ENCODE results near the gene WHRN. TPM values are rescaled to one million over a fixed set of nuclear protein-coding genes. Genes with fewer than 3 reads are reported as not detected.
A peak's percentile ranks its signal among the peaks of the same experiment; 100 is the strongest.

WHRN gene
- total RNA-seq, 1 donor from 2014 or later = 3.2 TPM

DNA sequence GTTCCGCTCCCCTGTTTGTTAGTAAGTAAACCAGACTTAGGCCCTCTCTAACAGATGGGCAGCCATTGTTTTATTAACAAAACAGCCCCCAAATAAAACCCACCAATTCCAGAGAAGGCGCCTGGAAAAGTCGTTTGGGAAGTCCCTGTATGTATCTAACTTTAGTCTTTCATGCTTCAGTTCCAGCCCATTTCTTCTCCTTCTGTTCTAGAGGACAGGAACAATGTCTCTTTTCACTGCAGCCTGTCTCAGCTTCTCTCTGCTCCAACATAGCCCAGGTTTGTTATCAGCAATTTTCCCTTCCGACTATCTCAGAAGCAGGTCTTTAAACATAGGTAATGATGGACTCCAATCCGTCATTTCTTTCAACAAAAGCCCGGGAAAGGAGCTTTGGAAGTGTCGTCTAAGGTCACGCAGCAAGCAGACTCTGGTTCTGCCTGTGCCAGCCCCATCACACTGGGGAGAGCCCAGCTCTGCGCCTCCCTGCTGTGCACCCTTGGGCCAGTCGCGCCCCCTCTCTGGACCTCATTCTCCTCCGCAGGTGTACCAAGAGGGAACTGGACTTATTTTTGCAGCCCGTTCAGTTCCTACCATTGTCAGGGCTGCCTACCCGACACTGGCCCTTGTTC lies 107.9 kb downstream of the WHRN start:
- TF ChIP-seq, protein P1, sequence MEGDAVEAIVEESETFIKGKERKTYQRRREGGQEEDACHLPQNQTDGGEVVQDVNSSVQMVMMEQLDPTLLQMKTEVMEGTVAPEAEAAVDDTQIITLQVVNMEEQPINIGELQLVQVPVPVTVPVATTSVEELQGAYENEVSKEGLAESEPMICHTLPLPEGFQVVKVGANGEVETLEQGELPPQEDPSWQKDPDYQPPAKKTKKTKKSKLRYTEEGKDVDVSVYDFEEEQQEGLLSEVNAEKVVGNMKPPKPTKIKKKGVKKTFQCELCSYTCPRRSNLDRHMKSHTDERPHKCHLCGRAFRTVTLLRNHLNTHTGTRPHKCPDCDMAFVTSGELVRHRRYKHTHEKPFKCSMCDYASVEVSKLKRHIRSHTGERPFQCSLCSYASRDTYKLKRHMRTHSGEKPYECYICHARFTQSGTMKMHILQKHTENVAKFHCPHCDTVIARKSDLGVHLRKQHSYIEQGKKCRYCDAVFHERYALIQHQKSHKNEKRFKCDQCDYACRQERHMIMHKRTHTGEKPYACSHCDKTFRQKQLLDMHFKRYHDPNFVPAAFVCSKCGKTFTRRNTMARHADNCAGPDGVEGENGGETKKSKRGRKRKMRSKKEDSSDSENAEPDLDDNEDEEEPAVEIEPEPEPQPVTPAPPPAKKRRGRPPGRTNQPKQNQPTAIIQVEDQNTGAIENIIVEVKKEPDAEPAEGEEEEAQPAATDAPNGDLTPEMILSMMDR (IDR thresholded peaks at IDR 0.05; ENCODE audit: partially characterized antibody, unreplicated experiment) = no peak
- Mint-ChIP-seq H3K9me3 (ENCODE audit: unreplicated experiment) (no peaks in the 10 kb centered on the region), H3K27me3 (ENCODE audit: unreplicated experiment) (peaks cover 1% of the 10 kb centered on the region), H3K4me1 (ENCODE audit: low read depth, unreplicated experiment) (peaks cover 18% of the 10 kb centered on the region), H3K4me3 (ENCODE audit: unreplicated experiment) (peak overlapping the region; percentile 91), H3K36me3 (ENCODE audit: unreplicated experiment) (no peaks in the 10 kb centered on the region), H3K27ac (ENCODE audit: unreplicated experiment) (peak overlapping the region; percentile 92)
- DNase-seq = no peak

DNA sequence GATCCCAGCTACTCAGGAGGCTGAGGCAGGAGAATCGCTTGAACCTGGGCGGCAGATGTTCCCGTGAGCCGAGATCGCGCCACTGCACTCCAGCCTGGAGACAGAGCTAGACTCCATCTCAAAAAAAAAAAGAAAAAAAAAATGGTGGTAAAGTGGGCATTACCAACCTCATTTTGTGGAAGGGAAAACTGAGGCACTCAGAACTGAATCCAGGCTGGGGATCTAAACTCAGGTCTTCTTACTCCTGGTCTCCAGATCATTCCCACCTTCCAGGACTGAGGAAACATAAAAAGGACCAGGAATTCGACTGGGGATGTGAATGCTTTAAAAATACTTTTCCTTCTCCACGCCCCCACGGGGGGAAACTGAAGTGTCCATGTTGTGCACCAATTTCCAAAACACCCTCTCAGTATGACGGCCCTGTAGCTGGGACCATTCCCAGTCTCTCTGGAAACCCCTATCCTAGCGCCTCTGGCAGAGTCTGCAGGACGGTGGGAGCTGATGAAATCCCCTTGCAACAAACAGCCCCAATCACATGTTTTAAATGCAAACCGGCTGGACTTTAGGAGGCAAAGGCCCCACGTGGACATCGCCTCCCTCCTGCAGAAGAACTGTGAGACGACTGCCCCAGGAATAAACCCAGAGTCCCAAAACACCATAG lies 108.6 kb downstream of the WHRN start:
- Mint-ChIP-seq H3K4me1 (ENCODE audit: low read depth, unreplicated experiment) (peaks cover 18% of the 10 kb centered on the region), H3K9me3 (ENCODE audit: unreplicated experiment) (no peaks in the 10 kb centered on the region), H3K36me3 (ENCODE audit: unreplicated experiment) (no peaks in the 10 kb centered on the region), H3K27ac (ENCODE audit: unreplicated experiment) (peak overlapping the region; percentile 73), H3K27me3 (ENCODE audit: unreplicated experiment) (peaks cover 1% of the 10 kb centered on the region), H3K4me3 (ENCODE audit: unreplicated experiment) (peak overlapping the region; percentile 91)
- TF ChIP-seq, protein P1 (IDR thresholded peaks at IDR 0.05; ENCODE audit: partially characterized antibody, unreplicated experiment) = no peak
- peak; percentile 40 for DNase-seq

DNA sequence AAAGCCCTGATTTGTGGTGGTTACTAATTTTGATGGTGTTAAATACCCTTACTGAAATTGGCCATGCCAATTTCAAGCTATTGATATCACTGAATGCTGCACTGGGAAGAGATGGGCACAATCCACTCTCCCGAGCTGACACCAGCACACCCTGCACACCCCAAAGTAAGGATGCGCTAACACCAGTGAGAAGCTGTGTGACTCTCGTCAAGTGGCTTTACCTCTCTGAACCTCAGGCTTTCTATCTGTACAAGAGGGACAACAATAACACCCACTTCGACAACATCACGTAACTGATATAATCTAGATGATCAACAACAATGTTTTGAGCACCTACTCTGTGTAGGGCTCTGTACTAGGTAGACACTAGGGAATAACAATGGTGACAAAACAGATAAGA lies 109.5 kb downstream of the WHRN start:
- H3K27ac Mint-ChIP-seq (ENCODE audit: unreplicated experiment) = peak overlapping the region; percentile 43

DNA sequence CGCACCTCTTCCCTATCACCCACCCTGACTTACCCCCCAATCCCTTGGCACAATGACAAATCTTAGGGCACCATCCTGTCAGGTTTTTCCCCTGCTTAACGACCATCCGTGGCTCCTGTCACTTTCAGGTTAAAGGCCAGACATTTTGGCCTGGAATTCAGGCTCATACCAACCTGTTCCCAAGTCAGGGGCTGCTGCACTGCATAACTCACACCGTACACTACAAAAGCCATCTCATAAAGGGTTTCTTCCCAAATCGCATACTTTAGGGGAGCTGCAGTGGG lies 110.0 kb downstream of the WHRN start:
- H3K9me3 Mint-ChIP-seq (ENCODE audit: unreplicated experiment) = no peaks in the 10 kb centered on the region
- H3K36me3 Mint-ChIP-seq (ENCODE audit: unreplicated experiment) = no peaks in the 10 kb centered on the region
- H3K27ac Mint-ChIP-seq (ENCODE audit: unreplicated experiment) = peak overlapping the region; percentile 69
- no peak for DNase-seq
- H3K4me3 Mint-ChIP-seq (ENCODE audit: unreplicated experiment) = peak overlapping the region; percentile 77
- H3K4me1 Mint-ChIP-seq (ENCODE audit: low read depth, unreplicated experiment) = peaks cover 22% of the 10 kb centered on the region
- TF ChIP-seq, protein P1 (IDR thresholded peaks at IDR 0.05; ENCODE audit: partially characterized antibody, unreplicated experiment) = no peak
- H3K27me3 Mint-ChIP-seq (ENCODE audit: unreplicated experiment) = peaks cover 1% of the 10 kb centered on the region

More for the DNA sequence above, 109.5 kb downstream of the WHRN start:
- Mint-ChIP-seq H3K27me3 (ENCODE audit: unreplicated experiment) (peaks cover 1% of the 10 kb centered on the region), H3K36me3 (ENCODE audit: unreplicated experiment) (no peaks in the 10 kb centered on the region), H3K4me3 (ENCODE audit: unreplicated experiment) (peak overlapping the region; percentile 70), H3K9me3 (ENCODE audit: unreplicated experiment) (no peaks in the 10 kb centered on the region), H3K4me1 (ENCODE audit: low read depth, unreplicated experiment) (peaks cover 17% of the 10 kb centered on the region)
- DNase-seq = no peak
- TF ChIP-seq, protein P1 (IDR thresholded peaks at IDR 0.05; ENCODE audit: partially characterized antibody, unreplicated experiment) = no peak
